ENCODE measurements around the gene RTCB.

The RTCB gene

DNA sequence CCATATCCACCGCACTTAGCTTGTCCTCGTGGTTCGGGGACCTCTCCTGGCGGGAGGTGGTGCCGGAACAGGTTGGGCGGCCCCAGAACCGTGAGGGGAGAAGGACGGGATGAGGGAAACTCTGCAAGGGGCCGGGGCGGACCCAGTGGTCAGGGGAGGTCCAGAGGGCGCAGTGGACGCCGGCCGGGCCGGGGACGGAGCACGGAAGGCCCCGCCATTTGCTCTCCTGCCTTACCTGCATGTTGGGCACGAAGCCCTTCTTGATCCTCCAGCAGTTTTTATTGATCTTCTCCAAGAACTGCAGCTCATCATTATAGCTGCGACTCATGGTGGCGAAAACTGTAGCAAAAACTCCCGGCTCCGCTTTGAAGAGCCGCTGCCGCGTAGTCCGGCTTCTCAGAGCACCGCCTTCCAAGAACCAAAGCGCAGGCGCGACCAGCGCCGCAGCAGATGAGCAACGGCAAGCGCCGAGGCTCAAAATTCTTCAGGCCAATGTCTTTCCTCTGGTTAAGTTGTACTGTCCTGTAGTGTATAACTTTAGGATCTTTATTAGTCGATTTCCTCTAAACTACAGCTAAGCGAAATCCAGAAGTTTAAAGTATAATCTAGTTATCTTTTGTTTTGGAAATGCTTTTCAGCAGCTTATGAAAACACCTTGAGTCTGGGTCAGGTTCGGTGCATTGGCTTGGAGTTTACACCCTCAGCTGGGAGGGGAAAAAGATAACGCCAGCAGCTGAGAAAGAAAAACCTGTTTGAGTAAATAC, at the start of gene RTCB:
Gene RTCB (minus strand): TSS at position 419 of the 764 bp plus-strand sequence. CDS start 91 bp downstream, at position 328.
- peak; percentile 19 for DNase-seq

DNA sequence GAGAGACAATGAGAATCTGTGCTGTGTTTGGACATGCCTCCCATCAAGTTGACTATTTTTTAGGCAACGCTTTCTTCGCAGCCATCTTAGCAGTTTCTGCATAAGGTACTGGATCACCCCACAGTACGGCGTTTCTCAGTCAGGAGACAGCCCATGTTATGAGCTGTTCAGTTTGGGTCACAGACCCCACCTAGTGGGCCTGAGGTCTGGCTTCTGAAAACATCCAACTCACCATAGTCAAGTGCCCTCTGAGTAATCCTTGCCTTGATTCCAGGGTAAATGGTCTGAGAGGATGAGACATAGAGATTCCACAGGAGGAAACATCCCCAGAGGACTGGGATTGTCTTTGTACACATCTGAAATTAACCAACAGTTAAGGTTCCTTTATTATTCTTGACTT, 45.0 kb upstream of the RTCB start:
- no peak for DNase-seq

- DNase-seq: no peak
Observed at GRCh38 chr22:32448980-32449379, 36.9 kb upstream of the RTCB start.

- no peak for DNase-seq
Observed at GRCh38 chr22:32446321-32446720, 34.3 kb upstream of the RTCB start.

GRCh38 chr22:32444068-32444467, 32.0 kb upstream of the RTCB start:
- DNase-seq: no peak

- no peak for DNase-seq
Observed at GRCh38 chr22:32430352-32430751, 18.3 kb upstream of the RTCB start.

- no peak for DNase-seq
Observed at GRCh38 chr22:32426881-32427280, 14.8 kb upstream of the RTCB start.

DNA sequence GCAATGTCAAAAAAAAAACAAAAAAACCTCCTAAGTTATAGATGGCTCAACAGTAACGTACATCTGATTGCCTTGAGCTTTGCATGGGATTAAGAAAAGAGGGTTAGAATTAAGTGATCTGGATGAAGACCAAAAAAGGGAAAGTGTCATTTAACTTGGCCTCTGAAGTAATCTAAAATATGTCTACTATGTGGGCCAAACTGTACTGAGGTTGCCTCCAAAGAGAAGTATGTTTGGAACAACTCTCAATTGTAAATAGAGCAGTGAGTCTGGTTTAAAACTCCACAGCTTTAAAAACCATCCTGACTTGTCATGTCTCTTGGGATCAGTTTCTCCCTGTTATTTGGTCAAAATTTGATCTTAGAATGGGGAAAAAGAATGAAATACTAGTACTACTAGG, 11.6 kb upstream of the RTCB start:
- no peak for DNase-seq

DNA sequence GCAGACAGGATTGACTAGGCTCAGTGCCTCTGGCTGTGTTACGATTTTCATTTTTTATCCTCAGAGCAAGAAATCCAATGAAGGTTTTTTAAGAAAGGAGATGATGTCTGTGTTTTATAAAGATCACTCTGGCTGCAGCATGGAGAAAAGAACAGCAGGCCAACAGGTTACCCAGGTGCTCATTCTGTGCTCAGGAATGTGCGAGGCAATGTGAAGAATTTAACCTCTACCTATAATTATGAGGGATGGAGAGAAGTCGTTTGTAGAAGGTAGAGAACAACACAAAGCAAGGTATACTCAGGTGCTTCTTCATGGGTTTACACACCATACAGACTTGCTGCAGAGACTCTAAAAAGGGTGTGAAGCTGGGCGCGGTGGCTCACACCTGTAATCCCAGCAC, 10.0 kb upstream of the RTCB start:
- DNase-seq: no peak

DNA sequence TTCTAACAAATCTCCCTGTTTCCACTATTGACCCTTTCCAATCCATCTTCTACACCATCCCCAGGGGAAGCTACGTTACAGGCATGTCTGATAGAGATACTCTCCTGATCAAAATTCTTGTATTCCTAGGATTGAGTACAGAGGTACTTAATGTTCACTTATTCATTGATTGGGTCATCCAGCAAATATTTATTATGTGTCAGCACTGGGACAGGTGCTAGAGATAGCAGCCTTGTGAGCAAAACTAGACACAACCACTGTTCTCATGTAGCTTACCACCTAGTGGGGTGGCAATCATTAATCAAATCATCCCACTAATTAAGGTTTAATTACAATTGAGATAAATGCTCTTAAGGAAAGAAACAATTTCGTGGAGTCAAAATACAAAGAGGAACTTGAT, 9.4 kb upstream of the RTCB start:
- DNase-seq: no peak

GRCh38 chr22:32417906-32418305, 5.9 kb upstream of the RTCB start:
- no peak for DNase-seq

DNA sequence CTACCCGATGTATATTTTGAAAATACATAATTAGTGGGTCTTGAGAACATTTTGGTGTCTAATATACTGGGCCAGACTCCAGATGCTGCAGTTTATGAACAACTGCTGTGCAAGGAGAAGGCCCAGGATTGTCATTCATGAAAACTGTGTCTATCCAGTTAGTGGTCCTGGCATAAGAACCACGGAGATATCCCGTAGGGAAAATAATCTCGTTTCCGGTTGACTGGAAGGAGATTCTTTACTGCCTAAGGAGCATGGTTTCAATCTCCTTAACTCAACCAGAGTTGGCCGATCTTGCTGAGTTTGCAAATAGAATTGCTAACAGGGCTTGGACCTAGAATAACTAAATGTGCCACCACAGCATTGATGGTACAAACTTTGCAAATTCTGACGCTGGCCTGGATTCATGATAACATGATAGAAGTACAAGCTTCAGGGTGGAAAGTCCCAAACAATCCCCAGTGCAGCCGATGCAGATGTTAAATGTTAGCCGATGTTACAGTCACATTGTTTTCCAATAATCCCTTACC, 4.6 kb upstream of the RTCB start:
- DNase-seq: no peak

- DNase-seq: no peak
Observed at GRCh38 chr22:32414191-32414590, 2.1 kb upstream of the RTCB start.

GRCh38 chr22:32413719-32414118, 1.7 kb upstream of the RTCB start:
- no peak for DNase-seq

GRCh38 chr22:32411402-32411801, 645 bp downstream of the RTCB start:
- no peak for DNase-seq

DNA sequence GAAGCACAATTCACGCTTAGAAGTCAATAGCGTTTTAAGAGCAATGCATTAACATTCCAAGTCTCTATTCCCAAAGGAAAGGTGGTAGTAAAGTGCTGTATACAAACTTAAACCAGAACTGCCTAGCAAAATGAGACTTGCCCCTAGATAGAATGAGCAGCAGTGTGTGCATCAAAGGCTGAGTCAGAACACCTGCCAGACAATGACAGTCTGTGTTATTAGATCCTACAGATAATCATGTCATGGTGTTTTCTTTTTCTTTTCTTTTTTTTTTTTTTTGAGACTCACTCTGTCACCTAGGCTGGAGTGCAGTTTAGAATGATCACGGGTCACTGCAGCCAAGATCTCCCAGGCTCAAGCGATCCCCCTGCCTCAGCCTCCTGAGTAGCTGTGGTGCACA, 1.6 kb downstream of the RTCB start:
- DNase-seq: no peak

DNA sequence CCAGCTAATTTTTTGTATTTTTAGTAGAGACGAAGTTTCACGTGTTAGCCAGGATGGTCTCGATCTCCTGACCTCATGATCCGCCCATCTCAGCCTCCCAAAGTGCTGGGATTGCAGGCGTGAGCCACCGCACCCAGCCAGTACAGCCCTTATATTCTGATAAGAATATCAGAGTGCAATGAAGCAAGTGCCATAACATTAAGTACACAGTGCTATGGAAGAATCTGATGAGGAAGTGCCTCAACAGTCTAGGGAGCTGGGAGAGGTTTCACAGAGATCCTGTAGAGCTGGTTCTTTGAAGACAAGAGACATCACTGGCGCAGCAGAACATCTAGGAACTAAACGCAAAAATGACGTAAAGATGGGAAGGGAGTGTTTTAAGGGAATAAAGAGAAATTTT, 2.1 kb downstream of the RTCB start:
- DNase-seq: no peak

GRCh38 chr22:32407936-32408335, 4.1 kb downstream of the RTCB start:
- DNase-seq: no peak

- no peak for DNase-seq
Observed at GRCh38 chr22:32407312-32407711, 4.7 kb downstream of the RTCB start.

- DNase-seq: no peak
Observed at GRCh38 chr22:32404021-32404420, 8.0 kb downstream of the RTCB start.

GRCh38 chr22:32401486-32401885, 10.6 kb downstream of the RTCB start:
- no peak for DNase-seq

GRCh38 chr22:32396746-32397145, 15.3 kb downstream of the RTCB start:
- DNase-seq: no peak

DNA sequence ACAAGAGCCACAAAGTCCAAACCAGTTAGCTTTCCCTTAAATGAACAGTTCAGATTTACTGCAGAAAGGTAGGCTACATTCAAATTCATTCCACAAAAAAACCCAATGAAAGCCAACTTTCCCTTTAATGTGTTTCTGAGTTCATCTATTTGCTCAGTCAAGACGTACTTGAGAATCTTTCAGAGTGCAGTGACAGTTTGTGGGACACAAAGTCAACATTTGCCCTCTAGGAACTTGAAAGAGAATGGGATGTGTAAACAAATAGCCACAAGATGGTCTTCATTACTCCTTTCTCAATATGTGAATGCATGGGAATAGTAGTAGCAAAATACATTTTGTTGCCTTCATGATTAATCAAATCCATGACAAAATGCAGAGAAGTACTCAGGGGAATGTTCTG, 15.8 kb downstream of the RTCB start:
- DNase-seq: no peak

DNA sequence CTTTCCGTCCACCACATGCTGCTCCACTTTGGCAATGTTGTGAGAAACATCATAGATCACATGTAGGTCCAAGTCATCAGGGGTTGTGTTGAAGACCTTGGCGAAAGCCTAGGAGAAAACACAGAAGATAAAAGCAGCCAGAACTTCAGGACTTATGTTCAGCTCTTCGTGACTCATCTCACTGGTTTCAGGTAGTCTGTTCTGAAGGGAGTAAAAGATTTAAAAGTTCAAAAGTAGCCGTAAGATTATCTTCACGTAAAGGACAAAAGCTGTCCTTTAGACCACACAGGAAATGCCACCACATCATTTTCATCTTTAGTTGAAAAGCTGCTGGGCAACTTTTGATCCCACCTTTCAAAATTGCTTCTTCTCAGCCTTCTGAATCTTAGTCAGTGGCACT, 16.9 kb downstream of the RTCB start:
- no peak for DNase-seq

DNA sequence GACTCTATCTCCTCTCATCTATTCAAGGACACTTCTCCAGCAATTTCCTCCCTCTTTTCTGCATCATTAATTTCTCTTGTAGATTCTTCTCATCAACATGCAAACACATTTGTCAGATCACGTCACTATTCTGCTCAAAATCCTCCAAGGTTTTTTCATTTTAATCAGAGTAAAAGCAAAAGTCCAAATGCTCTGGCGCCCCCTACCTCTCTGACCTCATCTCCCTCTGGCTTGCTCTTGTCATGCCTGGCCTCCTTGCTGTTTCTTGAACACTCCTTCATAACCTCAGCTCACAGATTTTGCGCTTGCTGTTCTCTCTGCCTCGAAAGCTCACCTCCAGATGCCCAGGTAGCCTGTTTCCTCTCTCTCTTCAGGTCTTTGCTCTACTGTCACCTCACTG, 22.4 kb downstream of the RTCB start:
- DNase-seq: no peak

Measured in NCI-H1417 treated with DMSO at 0.1 percent for 48 hours (cell line).